Mammary epithelial cell (primary cell): Measurements from ENCODE around the gene TPBGL.

Source experiments
- CTCF ChIP-seq, 2 donors: IDR thresholded peaks in 1 of 2; conservative IDR thresholded peaks in 1 of 2; 2 replicates each; pipeline ENCODE4 v1.5.1; 2011 to 2012; ENCODE audit warnings: inconsistent platforms in 2 of 2, low read length in 2 of 2, mild to moderate bottlenecking in 2 of 2, control low read depth in 1 of 2, low read depth in 1 of 2; ENCODE audit not compliant: insufficient read depth in 1 of 2; ENCODE audit errors: extremely low read depth in 1 of 2
- EZH2 ChIP-seq: IDR thresholded peaks from 2 replicates; pipeline ENCODE4 v1.6.1; 2012; ENCODE audit warnings: low read length, inconsistent platforms, borderline replicate concordance

DNA sequence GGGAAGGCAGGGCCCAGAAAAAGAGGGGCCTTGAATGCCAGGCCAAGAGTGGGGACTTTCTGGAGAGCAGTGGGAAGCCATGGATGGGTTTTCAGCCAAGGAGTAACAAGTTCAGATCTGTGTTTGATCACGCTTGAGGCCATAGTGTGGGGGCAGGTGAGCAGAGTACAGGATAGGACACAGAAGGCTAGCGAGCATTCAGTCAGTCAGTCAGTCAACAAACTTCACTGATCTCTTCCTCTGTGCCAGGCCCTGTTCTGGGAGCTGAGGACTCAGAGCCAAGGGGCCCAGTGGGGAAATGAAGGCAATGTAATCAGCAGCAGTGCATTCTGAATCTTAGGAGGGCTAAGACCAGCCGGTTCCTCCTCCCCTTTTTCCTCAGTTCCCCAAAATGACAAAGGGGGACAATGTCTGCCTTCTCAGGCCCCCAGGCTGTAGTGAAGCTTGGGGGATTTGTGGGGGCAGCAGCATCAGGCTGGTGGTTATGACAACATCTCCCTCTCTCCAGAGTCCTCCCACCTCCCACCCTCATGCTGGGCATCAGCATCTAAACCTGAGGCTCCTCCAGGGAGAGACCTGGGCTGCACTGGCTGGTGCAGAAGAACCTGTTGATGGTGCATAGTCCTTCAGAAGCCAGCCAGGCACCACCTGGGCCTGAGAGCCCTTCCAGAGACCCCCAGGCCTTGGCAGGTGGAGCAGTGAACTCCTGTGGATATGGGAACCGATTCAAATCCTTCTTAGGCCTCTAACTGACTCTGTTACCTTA, 42.9 kb upstream of the TPBGL start:
- no peak for TF ChIP-seq EZH2
- no peak for TF ChIP-seq CTCF (conservative IDR thresholded peaks at IDR 0.05 in 1 of 2, IDR thresholded peaks at IDR 0.05 in 1 of 2; ENCODE audit: extremely low read depth in 1 of 2, insufficient read depth in 1 of 2, low read depth in 1 of 2, low read length in 2 of 2)
